Measurements from ENCODE around the gene IL4R.
"Not testable (repeated sequence)": the region's sequence is repeated elsewhere in the genome, so short reads cannot be mapped to it uniquely, and the experiment has no call there.

IL4R gene

DNA sequence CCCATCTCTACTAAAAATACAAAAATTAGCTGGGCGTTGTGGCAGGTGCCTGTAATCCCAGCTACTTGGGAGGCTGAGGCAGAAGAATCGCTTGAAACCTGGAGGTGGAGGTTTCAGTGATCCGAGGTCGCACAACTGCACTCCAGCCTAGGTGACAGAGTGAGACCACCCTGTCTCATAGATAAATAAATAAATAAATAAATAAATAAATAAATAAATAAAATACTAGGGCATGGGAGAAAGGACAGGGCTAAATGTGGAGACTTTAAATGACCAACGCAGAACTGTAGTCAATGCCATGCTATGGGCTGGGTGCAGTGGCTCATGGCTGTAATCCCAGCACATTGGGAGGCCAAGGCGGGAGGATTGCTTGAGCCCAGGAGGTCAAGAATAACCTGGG is 25.5 kb upstream of the IL4R start:
- DNase-seq (ENCODE audit: low read depth, low spot score), result not testable (repeated sequence)

DNA sequence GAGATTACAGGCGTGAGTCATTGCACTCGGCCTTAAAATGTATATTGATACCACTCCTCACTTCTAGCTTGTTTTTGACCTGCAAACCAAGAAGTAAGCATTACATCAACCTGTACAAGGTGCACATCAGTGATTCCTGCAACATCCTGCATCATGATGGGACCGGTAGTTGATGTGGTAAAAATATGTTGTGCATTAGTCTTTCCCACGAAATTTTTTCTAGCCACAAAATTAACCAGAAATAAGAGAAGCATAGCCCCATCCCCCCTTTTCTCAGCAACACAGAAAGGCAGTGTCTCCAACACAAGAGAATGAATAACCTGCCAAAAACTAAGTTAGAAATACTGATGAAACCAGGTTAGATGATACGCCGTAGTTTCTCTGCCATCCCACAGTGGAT is 24.1 kb upstream of the IL4R start:
- no peak for DNase-seq (ENCODE audit: low read depth, low spot score)

DNA sequence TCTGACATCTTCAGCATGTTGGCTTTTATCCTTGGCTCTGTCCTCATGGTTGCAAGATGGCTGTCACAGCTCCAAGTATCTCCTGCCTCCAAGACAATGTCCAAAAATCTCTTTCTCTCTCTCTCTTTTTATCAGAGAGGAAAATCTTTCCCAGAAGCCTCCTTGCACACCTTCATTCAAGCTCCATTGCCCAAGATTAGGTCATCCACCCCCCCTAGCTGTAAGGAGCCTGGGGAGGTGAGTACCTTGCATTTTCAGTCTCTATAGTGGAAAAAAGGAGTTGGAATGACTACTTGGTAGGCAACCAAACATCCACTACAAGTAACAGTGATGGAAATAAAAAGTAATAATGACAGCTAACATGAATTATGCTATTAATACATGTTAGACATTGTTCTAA is 23.2 kb upstream of the IL4R start:
- DNase-seq (ENCODE audit: low read depth, low spot score), result no peak

DNA sequence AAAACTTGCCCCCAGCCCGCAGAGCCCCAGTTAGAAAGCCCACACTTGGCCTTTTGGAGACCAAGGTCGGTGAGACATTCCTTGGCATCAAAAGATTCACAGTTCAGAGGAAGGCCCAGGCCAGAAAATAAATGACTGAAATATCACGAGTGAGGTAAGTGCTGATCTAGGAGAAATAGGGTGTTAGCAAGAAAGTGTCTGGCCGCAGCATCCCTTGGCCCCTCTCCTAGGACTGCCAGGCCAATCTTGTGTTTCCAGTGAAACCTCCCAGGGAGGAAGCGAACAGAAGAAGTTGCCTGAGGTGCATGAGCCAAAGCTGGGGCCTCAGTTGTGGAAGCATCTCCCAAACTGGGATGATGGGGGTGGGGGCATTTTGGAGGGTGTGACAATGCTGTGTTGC is 22.7 kb upstream of the IL4R start:
- no peak for DNase-seq (ENCODE audit: low read depth, low spot score)

DNA sequence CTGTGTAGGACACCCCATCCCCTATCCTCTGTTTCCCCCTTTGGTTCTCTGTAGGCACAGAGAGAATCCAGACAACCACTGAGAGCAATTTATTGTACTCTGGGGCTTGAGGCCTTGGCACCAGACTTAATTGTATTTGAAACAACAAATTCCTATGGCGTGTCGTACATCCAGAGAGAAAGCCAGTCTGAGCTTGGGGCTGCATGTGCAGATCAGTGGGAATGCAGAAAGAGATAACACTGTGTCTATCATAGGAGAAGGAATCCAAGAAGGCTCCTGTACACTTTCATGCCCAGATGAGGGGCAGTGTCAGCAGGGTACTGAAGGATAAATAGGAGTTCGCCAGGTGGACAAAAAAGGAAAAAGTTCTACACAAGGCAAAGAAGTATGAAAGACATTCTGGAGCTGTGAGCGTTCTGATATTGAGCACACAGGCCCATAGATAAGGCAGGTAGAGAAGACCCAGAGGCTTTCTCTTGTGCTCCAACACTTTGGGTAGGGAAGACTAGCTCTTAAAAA is 22.0 kb upstream of the IL4R start:
- no peak for DNase-seq (ENCODE audit: low read depth, low spot score)

DNA sequence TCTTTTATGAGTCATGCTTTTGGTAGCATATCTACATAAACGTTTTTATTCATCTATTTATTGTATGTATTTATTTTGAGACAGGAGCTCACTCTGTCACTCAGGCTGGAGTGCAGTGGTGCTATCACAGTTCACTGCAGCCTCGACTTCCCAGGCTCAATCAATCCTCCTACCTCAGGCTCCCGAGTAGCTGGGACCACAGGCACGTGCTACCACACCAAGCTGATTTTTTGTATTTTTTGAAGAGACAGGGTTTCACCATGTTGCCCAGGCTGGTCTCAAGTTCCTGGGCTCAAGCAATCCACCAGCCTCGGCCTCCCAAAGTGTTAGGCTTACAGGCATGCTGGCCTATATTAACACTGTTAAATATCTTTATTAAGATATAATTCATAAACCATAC is 20.4 kb upstream of the IL4R start:
- no peak for DNase-seq (ENCODE audit: low read depth, low spot score)

DNA sequence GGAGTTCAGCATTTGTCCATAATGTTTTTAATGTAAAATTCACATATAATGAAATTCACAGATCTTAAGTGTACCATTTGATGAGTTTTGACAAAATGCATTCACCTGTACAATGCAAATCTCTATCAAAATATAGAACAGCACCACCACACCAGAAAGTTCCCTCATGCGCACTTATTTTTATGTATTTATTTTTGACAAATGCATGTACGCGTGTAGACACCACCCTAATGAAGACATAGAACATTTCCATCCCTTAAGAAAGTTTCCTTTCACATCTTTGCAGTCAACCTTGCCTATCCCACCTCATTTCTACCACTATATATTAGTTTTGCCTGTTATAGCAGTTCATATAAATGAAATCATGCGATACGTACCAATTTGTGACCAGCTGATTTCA is 15.6 kb upstream of the IL4R start:
- DNase-seq (ENCODE audit: low read depth, low spot score), result no peak

DNA sequence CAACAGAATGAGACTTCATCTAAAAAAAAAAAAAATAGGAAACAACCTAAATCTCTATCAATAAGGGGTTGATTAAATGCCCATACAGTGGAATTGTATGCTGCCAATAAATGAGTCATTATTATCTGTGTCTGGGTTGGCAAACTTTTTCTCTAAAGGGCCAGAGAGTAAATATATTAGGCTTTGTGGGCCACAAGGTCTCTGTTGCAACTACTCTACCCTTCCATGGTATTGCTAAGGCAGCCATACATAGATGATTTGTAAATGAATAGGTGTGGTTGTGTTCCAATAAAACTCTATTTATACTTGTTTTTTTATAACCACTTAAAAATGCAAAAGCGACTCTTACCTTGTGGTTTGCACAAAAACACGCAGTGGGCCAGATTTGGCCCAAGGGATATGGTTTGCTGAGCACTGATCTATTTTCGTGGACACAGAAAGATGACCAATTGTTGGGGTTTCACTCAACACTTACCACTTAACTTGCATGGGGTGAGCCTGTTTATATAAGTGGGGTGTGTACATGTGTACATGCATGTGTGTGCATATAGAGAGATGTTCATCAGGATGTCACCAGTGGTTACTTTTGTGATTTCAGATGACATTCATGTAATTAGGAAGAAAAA is 12.4 kb upstream of the IL4R start:
- no peak for DNase-seq (ENCODE audit: low read depth, low spot score)

DNA sequence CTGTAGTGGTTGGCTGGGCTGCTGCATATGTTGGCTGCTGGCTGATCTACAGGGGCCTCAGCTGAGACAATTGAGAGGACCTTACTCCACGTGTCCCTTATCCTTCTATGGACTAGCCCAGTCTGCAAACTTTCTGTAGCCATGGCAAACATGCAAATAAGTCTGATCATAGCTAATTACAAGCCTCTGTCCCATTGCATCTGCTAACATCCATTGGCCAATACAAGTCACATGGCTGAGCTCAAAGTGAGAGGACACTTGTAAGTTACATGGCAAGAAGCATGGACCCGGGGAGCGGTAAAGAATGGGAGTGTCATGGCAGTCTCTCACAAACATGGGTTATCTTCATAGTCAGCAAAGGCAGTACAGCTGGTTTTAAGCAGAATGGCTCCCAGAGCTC is 11.6 kb upstream of the IL4R start:
- DNase-seq (ENCODE audit: low read depth, low spot score), result no peak

DNA sequence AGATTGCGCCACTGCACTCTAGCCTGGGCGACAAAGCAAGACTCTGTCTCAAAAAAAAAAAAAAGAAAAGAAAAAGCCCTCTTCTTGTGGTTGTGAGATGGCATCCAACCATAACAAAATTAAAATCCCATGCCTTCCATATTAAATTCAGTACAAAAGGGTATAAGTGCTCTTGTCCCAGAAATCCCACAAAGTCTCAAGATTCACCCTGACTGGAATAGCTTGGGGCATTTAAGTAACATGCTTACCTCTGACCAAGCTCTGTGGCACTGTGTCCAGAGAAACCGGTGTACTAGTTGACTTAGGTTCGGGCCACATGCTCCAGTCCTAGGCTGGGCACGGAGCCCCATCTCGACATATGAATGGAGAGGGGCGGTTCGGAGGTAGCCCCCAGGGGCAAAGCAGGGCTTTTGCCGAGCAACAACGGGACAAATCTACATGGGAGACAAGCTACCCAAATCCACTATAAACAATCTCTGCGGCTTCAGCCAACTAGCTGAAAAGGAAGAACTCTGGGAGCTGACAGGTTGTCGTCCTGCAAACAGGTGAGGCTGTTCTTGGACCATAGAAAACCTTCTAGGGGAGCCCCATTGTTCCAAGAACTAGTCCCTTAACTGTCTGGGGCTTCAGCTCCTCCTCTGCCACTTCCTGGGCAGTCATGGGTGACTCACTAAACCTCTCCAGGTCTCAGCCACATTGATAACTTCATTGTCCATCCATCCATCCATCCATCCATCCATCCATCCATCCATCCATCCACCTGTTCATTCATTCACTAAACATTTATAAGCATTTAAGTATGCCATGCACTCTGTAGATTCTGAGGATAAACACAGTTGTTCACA is 10.3 kb upstream of the IL4R start:
- no peak for DNase-seq (ENCODE audit: low read depth, low spot score)

DNA sequence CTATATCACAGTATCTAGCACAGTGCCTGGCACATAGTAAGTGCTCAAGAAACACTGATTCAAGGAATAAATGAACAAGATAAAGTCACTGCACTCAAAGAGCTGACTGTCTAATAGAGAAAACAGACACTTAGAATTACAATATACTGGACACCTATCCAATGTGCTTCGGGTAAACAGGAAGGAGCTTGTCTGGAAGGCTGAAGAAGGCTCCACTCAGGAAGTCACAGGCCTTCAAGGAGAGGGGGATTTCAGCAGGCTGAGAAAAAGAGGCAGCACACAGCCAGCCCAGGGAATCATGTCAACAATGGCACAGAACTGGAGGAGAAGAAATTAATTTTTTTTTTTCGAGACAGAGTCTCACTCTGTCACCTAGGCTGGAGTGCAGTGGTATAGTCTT is 9.7 kb upstream of the IL4R start:
- no peak for DNase-seq (ENCODE audit: low read depth, low spot score)

DNA sequence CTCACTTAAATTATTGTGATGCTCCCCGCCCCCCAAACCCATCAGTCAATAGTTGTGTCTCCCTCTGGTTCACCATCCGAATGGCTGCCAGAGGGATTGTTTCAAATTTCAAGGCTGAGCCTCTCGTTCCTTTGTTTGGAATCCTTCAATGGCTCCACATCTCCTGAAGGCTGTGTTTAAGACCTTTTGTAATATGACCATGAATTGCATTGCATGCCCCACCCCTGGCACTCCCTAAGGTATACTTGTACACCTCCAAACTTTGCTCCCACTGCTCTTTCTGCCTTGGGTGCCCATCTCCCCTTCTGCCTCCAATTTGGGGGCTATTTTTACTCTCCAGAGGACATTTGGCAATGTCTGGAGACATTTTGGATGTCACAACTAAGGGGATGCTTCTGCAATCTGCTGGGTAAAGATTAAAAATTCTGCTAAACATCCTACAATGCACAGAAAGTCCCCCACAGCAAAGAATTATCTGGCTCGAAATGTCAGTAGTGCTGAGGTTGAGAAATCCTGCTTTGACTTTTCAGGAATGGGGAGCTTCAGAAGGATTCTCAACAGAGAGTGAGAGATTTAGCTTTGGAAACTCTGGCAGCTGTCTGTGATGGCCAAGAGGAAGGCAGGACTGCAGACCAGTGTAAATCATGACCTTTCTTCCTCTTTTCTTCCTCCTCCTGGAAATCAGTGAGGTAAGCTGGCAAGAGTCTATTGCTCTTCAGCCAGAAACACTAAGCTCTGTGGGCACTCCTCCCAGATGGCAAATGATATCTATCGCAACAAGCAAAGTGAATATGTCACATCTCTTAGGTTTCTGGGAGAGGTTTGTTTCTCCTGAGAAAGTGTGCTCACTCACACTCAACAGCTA is 8.7 kb upstream of the IL4R start:
- no peak for DNase-seq (ENCODE audit: low read depth, low spot score)

DNA sequence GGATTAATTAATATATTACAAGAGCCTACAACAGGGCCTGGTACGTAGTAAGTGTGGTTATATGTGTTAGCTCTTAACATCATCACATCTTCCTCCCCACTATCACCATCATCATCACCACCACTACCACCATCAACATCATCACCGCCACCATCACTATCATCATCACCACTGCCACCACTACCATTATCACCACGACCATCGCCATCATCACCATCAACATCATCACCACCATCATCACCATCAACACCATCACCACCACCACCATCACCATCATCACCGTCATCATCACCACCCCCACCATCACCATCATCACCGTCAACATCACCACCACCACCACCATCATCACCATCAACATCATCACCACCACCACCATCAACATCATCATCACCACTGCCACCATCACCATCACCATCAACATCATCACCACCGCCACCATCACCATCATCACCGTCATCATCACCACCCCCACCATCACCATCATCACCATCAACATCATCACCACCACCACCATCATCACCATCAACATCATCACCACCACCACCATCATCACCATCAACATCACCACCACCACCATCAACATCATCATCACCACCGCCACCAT is 7.8 kb upstream of the IL4R start:
- no peak for DNase-seq (ENCODE audit: low read depth, low spot score)

DNA sequence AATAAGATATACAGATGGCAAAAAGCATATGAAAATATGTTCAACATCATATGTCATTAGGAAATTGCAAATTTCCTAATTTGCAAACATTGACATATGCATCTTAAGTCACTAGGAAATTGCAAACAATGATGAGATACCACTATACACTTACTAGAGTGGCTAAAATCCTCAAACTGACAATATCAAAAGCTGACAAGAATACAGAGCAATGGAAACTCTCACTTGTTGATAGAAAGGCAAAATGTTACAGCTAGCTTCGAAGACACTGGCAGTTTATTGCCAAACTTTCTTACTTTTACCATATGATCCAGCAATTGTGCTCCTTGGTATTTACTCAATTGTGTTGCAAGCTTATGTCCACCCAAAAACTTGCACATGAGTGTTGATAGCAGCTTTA is 5.0 kb upstream of the IL4R start:
- DNase-seq (ENCODE audit: low read depth, low spot score), result no peak

DNA sequence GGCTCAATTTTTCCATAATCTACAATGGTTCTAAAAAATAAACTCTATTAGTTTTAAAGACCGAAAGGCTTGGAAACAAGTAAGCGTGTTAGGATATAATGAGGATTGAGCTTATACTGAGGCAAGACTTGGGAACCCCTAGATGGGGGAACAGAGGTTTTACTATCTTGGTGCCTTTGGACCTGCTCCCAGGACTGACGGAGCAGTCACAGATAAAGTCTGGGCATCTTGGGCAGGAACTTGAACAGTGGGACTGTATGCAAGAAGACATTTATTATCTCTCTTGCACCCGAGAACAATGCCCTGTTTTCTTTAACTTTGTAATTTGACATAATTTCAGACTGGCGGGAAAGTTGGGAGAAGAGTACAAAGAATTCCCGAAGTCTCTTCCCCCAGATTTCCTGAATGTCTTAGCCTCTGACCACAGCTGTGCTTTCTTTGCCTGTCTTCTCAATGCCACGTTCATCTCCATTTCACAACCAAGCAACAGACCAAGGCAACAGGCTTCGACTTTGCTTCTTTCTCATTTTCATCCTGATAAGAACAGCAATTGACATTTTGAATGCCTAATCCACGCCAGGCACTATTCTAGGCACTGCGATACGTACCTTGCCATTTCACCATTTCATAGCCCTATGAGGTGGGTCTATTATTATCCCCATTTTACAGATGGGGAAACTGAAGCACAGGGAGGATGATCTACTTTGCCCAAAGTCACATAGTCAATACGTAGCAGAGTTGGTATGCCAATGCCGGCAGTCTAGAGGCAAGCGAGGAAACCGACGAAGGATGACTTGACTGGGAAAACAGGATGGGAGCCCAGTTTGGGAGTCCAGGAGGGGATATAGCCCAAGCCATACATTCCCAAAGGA is 3.0 kb upstream of the IL4R start:
- DNase-seq (ENCODE audit: low read depth, low spot score), result no peak

DNA sequence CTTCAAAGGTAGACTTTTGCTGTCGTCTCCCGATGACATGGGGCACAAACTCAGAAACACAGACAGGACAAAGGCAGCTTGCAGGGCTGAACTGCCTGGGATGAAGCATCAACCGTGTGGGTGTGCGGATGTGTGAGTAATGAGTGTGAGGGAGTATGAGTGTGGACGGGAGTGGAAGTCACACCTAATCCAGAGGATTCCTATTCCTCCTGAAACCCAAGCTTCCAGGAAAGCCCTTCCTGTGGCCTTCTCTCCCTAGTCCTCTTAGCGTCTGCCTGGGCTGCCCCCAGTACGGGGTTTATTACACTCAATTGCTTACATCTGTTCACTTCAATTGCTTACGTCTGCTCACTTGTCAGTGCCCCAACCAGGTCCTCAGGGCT is 2.3 kb upstream of the IL4R start:
- DNase-seq (ENCODE audit: low read depth, low spot score), result no peak

DNA sequence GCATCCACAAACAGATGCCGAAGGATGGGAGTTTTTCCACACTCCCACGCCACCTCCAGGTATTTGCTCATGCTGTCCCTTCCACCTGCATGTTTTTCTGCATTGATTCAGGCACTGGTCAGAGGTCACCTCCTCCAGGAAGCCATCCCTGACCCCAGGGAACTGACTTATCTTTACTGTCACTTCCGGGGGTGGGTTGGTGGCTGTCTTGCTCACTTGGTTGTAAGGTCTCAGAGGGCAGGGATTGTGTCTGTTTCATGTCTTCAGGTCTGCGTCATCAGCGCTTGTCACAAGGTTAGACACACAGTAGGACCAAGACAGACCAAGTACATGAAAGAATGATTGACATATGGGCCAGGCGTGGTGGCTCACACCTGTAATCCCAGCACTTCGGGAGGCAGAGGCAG is 1.9 kb upstream of the IL4R start:
- no peak for DNase-seq (ENCODE audit: low read depth, low spot score)

DNA sequence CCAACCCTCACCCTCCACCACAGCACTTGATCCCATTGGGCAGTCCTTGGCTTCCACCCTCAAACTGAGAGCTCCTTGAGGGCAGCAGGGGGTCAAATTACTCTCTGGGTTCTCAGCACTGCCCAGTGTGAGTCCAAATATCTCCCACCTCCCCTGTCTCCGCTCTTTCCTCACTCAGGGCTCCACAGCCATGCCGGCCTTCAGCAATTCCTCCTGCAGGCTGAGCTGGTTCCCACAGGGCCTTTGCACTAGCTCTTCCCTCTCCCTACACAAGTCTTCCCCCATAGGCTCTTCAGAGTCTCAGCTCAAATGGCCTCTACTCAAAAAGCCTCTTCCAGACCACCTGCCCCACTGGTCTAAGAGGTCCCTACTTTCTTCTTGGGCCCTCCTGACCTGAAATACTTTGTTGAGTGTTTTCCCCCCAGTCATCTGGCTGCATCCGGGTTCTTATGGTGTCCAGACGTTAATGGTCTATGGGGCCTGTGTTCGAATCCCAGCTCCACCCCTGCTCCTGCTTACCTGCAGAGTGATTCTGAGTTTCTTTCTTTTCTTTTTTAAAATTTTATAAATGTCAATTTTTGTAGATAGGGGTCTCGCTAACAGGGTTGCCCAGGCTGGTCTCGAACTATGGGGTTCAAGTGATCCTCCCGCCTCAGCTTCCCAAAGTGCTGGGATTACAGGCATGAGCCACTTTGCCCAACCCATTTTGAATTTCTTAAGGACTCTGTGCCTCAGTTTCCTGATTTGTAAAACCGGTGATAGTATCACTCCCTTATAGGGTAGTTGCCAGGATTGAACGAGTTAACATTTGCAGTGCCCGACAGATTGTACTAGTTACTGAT is 973 bp upstream of the IL4R start:
- no peak for DNase-seq (ENCODE audit: low read depth, low spot score)

DNA sequence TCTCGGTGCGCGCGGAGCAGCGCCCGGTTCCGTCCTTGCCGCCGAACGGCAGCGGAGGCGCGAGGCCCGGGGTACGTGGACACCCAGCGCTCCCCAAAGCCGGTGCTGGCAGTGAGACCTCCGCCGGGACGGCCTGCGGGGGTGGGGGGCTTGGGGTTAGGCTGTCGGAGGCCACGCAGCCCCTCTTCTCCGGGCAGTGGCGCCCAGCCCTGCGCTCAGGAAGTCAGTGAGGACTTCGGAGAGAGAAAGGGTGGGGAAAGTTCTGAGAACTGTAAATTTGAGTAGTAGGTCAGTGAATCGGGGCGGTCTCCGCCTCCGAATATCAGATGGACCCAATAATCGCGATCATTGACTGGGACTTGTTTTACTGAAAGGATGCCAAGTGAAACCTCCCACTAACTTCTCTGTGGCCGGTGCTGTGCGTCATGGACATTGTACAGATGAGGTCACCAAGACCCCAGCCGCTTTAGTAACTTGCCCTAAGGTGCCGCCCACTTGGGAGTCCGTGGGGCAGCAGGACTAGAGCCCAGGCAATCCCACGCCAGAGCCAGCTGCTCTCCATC is 468 bp downstream of the IL4R start:
- no peak for DNase-seq (ENCODE audit: low read depth, low spot score)

DNA sequence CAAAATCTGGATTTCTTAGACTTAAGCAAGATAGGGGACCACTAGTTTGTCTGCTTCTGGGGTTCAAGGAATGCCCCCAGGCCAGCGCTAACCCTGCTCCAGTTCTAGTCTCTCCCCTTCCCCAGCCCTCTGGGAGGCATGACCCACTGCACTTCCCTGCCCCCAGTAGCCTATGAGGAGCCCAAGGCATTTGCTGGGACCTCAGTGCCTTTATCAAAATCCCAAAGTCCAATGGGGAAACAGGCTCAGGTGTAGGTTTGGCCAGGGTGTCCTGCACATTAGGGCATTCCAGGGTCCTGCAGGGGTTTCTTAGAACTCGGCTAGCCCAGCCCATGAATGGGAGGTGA is 1.2 kb downstream of the IL4R start:
- no peak for DNase-seq (ENCODE audit: low read depth, low spot score)

Measured in activated CD4-positive, CD25-positive, alpha-beta regulatory T cell treated with anti-CD3 and anti-CD28 coated beads, Interleukin-2, amount 50 U/mL, for 16 hours (primary cell).